GM19372 (cell line): ENCODE measurements around the gene RIPK3.
"Not testable (repeated sequence)": the region's sequence is repeated elsewhere in the genome, so short reads cannot be mapped to it uniquely, and the experiment has no call there.

Experiments
- ATAC-seq: cut with Tn5 transposase; IDR thresholded peaks from one replicate; pipeline ENCODE4 v1.9.1; 2021; ENCODE audit warnings: mild to moderate bottlenecking, low read depth, moderate library complexity; ENCODE audit not compliant: unreplicated experiment

Gene RIPK3

GRCh38 chr14:24339284-24340151 lies at the start of gene RIPK3:
RIPK3 (minus strand) TSS chr14:24339991; CDS start chr14:24339826, 165 bp downstream.
- ATAC-seq = peak; percentile 90

DNA sequence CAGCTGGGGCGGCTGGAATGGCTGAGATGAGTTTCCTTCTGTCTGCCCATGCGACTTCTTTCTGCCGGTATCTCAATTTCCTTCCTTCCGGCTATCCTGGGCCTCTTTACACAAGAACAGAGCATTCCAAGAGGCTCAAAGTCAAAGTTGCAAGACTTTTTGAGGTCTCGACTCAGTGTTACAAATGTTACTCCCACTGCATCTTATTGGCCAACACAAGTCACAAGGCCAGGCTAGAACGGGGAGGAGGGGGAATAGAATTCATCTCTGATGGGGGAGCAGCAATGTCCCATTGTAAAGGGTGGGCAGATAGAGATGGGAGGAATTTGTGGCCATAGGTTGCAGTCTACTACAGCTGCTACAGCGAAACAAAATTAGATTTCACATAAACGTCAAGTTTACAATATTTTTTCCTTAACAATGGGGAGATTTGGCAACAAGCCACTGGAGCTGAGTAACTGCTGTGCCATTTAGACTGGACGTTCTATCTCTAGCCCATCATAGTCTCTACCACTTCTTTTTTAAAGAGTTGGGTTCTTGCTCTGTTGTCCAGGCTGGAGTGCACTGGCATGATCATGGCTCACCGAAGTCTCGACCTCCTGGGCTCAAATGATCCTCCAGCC lies 49.5 kb upstream of the RIPK3 start:
- ATAC-seq = no peak

DNA sequence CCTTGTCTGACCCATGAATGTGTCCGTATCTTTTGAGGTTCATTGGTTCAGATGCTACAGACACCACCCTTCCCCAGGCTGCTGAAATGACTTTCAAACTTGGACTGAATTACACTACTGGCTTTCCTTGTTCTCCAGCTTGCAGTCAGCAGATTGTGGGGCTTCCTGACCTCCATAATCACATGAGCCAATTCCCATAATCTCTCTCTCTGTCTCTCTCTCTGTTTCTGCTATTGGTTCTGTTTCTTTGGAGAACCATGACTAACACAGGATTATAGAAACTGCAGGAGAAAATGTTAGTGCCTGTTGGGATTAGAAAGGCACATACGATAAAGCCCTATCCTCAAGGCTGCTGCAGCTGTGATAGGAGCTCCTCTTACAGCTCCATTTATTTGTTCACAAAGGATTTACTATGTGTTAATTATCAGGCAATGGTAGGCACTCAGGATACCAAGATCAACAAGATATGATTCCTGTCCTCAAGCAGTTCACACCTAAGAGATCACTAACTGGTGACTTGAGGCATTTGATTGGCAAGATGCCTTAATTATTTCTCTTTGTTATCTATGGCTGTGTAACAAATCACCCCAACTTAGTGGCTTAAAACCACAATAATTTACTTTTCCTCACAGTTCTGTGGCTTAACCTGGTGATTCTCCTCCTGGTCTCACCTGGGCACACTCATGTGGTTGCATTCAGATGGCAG lies 48.8 kb upstream of the RIPK3 start:
- ATAC-seq = no peak

DNA sequence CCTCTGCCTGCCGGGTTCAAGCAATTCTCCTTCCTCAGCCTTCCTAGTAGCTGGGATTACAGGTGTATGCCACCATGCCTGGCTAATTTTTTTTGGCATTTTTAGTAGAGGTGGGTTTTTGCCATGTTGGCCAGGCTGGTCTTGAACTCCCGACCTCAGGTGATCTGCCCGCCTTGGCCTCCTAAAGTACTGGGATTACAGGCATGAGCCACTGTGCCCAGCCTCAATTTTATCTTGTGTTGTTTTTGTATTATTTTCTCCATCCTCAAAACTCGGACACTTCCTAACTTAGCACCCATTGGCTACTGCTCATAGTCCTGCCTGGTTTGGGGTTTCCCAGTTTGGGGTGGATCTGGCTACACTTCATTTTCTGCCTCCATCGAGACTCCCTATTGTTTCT lies 47.8 kb upstream of the RIPK3 start:
- ATAC-seq = not testable (repeated sequence)

GRCh38 chr14:24387009-24387345 lies 47.2 kb upstream of the RIPK3 start:
- ATAC-seq = no peak

- no peak for ATAC-seq
Measured at GRCh38 chr14:24385524-24385923, 45.7 kb upstream of the RIPK3 start.

- no peak for ATAC-seq
Measured at GRCh38 chr14:24384169-24384568, 44.4 kb upstream of the RIPK3 start.

DNA sequence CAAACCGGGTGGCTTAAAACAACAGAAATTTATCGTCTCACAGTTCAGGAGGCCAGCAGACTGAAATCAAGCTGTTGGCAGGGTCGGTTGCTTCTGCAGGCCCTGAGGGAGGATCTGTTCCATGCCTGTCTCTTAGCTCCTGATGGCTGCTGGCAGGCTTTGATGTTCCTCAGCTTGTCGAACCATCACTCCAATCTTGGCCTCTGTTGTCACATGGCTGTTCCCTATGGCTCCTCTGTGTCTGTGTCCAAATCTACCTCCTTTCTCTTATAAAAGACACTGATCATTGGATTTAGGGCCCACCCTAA lies 42.2 kb upstream of the RIPK3 start:
- no peak for ATAC-seq

DNA sequence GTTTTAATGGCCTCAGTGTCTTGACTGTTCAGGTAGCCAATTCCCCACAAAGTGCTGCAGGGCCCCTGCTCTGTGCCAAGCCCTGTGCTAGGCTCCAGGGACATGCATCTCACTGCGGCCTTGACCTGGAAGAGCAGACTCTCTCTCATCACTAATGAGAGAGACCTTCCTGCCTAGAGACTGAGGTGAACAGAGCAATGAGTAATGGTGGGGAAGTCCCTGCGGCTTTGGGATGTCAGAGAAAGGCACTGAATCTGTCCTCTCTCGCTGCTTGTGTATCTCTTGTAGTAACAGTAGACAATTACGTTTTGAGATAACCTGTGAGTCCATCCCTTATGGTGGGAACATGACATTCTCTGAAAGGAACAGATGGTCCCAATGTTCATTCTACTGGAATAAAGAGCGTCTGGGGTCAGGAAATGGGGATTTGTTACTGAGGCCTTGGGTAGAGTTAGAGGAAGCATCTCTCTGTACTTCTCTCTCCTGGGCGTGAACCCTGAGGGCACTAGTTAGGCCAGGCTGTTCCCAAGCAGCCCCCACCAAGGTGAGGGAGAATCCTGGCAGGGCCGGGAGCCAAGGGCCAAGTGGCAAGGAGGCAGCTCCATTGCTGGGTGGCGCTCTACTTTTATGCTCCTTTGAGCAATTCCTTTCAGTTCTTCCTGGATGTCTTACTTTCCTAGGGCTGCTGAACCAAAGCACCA lies 41.7 kb upstream of the RIPK3 start:
- no peak for ATAC-seq

DNA sequence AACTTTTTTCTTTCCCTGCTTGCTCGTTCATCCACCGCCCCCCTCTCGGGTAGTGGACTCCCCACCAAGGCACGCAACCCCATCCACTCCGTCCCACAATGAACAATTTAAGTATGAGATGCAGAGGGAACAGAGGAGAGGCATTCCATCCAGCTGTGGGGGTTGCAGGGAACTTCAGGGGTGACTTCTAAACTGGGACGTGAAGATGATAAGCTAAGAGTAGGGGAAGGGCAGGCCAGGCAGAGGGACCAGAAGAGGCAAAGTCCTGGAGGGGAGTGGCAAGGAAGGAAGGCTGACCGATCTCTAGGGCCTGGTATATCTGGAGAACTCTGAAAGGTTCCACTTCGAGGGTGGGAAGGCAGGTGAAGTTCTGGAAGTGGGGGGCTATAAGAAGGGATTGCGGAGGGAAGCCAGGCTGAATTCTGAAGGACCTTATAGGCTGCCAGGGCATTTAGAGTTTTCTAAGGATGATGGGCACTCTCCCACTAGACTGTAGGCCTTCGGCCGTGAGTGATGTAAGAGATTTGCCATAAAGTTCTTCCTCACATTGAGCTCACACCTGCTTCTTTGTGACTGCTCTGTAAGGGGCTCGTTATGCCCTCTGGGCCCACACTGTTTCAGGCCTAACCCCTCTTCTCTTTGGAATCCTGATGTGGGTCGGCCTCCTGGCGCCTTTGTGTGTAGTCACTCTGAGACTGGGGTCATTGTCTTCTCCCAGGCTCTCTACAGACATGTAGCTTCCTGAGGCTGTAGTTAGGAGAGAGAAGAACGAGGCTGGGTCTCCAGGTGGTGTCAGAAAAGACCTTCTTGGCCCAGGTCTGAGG lies 40.3 kb upstream of the RIPK3 start:
- no peak for ATAC-seq

DNA sequence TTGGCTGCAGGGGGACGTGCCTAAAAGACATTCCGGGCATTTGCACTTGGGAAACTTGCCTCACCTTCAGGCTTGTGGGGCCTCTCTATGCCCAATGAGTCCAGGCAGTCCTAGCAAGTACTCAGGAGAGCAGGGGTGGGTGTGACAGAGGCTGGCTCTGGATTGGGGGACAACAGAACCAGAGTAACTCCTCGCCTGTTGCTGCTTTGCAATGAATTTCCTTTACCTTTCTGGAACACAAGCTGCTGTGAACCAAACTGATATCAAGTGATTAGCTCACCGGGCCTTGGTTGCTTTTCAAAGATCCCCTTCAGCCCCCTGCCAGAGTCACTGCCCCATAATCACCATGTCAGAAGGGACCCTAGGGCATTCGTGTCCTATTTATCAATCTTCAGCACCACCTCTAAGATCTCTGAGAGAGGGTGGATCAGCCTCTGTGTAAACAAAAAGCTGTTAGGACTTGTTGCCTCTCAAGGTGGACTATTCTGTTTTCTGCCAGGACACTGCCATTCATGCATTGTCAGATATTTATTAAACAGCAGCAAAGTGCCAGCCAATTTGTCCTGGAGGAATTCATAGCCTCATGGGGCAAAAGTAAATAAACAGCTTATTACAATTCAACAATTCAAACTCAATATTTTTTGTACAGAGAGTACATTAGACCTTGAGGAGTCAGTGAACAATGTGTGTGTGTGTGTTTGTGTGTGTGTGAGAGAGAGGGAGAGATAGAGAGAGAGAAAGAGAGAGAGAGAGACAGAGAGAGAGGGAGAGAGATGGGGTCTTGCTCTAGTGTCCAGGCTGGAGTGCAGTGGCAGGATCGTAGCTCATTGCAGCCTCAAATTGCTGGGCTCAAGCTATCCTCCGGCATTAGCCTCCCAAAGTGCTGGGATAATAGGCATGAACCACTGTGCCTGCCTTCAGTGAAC lies 39.5 kb upstream of the RIPK3 start:
- ATAC-seq = no peak

DNA sequence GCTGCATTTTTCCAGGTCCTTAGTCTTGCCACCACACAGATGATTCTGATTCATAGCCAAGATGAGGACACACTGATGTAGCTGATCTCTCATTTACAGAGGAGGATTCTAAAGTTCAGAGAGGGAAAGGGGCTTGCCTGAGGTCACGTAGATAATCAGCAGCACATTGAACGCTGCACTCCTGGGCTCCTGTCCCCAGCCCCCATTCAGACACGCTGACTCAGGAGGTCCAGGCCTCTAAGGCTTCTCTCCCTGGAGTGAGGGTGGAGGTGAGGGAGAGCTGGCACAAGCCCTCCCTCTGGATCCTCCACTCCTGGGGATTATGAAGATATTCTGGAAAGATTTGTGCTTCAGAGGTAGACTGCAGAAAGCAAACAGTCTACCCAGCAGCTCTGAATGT lies 38.5 kb upstream of the RIPK3 start:
- ATAC-seq = no peak

DNA sequence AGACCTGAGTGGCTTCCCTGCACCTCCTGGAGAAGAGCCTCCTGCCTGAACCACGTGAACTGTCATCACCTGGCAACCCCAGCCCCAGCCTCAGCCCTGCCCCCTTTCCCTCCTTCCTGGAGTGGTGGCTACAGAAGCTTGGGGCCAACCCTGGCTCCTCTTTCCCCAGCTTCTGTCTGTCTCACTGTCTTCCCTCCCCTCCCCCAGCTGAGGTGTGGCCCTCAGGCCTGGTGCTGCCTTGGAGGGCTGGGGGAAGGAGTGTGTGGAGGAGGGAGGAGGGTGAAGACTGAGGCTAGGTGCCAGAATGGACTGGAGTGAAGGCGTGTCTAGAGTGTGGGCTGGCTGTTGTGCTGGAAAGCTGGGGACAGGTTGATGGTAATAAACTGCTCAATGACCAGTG lies 37.9 kb upstream of the RIPK3 start:
- no peak for ATAC-seq

GRCh38 chr14:24377126-24377525 lies 37.3 kb upstream of the RIPK3 start:
- ATAC-seq = no peak

- no peak for ATAC-seq
Measured at GRCh38 chr14:24376448-24377070, 36.8 kb upstream of the RIPK3 start.

DNA sequence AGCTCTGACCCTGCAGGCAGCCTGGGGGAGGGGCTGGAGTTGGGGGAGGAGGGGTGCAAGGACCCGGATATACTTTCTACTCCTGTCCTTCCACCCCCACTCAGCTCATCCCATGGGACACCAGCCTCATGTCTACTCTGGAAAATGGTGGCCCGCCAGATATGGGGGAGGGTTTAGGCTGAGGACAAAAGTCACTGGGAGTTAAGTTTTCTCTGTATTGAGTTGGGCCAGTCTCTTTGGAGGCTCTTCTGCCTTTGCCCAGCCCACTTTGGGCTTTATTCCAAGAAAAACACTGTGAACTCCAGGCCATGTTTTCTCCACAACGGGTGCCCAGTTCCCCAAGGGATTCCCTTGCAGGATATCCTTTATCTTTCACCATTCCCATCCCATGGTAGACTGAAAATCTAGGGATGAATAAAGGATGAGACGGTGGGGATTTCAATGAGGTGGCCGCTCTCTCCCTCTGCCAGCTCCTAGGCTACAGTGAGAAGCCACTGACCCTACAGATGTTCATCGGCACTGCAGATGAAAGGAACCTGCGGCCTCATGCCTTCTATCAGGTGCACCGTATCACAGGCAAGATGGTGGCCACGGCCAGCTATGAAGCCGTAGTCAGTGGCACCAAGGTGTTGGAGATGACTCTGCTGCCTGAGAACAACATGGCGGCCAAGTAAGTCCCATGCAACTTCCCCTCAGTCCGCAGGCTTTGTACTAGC lies 33.1 kb upstream of the RIPK3 start:
- ATAC-seq = no peak

GRCh38 chr14:24371605-24372004 lies 31.8 kb upstream of the RIPK3 start:
- not testable (repeated sequence) for ATAC-seq

GRCh38 chr14:24370748-24371147 lies 31.0 kb upstream of the RIPK3 start:
- ATAC-seq = no peak
